ENCODE measurements around the gene SLX4.

The SLX4 gene

DNA sequence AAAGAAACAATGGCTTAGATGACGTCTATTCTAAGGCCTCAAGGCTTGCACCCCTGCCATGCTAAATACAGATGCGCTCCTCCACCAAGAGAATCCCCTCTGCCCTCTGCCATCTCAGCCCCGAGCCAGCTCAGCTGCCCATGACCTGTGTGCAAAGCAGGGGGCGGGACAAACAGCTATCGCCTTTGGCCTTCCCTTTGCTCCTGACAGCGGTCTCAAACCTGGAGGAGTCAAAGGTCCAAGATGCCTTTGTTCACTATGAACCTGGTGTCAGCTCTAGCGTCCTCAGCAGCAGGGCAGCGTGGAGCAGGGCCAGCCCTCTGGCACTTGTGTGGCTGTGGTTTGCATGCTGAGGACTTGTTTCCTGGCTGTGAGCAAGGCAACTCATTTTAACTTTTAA lies 12.3 kb downstream of the SLX4 start:
- DNase-seq, result no peak

DNA sequence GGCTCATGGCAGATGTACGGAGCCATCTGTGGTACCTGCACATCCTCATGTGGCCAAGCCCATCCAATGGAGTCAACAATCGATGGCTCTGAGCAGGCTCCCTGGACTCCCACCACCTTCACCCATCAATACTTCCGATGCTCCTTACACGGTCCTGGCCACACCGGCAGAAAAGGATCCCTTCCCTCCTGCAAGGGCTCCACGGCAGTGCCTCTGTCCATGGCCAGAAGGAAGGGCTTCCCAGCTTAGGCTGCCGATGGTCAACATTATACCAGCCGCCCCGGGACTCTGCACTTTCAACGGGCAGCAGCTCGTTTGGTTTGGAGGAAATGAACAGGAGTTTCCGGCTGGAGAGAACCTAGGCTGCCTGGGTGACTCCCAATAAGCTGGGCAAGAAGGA lies 13.2 kb downstream of the SLX4 start:
- no peak for DNase-seq

DNA sequence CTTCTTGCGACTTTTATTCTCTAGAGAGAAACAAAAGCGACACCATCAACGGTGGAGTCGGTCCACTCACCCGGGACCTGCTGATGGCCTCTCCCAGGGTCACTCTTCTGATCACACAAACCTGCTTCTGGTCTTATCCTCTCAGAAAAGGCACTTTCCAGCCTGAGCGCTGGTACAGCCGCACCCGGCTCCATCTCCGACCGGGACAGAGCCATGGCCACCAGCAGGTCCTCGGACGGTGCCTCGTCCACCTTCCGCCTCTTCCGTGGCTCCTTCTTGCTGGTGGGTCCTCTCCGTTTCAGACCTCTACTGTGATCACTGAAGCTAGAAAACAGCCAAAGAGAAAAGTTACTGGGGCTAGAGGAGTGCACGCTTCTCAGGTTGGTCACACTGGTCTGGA lies 13.7 kb downstream of the SLX4 start:
- DNase-seq, result no peak

DNA sequence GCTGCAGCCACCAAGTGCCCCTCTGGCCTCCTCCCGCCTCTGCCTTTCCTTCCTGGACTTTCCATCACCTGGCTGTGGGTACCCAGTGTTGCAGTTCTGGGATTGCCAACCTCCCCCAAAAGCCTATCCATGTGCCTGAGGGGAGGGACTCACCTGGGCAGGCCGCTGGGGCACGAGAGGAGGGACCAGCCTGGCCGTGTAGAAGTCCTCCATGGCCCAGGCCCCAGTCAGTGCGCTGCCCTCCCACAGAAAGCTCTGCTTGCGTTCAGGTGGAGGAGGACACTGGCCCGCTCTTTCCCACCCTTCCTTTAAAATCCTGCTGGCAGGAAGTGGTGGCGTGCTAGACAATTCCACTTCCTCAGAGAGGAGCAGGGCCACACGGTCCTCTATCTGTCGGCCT lies 14.2 kb downstream of the SLX4 start:
- no peak for DNase-seq

DNA sequence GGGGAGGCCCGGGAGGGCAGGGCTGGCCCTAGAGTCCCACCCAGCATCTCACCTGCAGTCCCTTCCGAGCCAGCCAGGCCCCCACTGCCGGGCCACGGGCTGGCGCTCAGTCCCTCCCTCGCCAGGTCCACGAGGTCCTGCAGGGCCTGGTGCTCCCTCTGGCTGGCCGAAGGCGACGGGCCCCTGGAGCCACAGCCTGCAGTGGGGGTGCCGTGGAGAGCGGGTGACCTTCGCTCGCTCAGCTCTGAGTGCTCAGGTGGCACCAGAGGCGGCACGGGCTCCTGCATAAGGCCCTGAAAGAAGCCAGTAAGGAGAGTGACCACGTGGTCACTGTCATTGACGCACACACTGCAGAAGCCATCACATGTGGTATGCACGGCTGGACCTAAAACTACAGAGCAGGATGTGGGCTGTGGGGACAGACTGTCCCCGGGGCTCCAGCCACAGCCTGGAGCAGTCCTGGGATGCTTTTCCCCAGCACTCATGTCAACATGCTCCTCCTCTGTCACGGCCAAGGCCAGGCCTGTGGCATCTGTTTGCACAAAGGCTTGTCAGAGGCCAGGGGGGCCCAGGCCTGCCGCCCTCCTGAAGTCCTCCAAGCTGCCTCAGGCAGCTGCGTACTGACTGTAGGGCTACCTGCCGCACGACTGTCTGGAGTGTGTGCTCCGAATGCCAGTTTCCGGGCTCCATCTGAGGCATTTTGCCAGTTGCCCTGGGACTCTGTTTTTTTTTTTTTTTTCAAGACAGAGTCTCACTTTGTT lies 15.1 kb downstream of the SLX4 start:
- DNase-seq, result no peak

DNA sequence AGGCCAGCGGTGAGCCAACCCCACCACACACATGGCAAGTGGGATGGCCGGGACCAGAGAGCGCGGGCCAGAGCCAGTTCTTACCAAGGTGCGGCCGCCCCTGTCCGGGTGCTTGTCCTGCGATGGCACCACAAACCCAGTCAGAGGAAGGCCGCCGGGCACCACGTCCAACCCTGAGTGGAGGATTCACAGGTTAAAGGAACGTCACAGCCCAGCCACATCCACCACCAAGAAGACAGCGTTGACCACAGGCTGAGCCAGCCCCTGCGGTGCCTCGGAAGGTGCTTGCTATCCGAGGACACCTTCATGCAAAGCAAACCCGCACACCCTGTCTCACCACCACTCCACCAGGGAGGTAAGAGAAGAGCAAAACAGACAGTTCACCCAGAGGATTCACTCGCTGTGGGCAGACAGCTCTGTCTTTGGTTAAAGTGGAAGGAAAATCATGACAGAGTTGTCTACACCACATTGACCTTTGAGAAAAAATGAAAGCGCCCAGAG lies 15.8 kb downstream of the SLX4 start:
- no peak for DNase-seq

DNA sequence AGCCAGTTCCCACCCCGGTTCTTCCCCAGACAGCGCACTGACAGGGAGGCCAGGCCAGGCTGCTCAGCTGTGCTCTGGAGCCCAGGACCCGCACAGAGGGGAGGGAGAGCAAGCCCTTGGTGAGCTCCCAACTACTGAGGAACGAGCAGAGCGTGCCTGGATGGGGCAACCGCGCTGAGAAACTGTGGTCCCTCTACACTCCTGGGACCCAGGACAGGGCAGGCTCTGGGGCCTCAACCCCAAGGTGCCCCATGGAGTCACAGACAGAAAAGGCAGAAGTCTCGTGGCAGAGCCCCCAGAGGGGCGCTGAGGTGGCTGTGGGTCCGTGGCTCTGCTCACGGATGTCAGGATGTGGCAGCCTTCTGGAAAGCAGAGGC lies 16.3 kb downstream of the SLX4 start:
- no peak for DNase-seq

DNA sequence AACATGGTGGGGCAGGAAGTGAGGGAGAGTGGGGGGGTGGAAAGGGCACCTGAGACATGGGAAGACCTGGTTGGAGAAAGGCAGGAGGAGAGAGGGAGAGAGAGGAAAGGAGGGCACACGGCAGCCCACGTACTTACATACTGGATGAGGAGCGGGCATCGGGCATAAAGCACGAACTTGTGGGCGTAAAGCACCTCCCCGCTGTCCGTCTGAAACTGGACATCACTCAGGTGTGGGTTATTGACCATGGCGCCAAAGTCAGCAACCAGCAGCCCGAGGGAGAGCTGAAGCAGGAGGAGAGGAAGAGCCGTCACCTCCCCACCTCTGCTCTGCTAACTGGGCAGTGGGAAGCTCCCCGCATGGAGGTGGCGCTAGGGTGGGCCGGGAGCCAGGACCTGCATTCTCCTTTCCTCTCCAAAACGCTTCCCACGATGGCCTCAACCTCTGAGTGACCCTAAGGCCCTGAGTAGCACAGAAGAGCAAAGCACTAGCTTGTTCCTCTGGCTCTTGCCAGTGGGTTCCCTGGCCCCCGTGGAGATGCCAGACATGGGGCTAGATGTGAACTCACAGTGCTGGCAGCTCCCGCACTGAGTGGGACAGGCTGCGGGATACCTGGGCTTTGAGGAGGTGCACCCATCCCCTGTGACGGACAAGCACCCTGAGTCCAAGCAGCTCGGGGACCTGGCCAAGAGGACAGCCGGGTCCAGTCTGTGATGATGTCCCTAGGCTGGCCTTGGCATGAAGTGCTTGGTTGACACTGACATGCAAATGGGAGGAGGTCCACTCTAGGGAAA lies 16.9 kb downstream of the SLX4 start:
- no peak for DNase-seq

DNA sequence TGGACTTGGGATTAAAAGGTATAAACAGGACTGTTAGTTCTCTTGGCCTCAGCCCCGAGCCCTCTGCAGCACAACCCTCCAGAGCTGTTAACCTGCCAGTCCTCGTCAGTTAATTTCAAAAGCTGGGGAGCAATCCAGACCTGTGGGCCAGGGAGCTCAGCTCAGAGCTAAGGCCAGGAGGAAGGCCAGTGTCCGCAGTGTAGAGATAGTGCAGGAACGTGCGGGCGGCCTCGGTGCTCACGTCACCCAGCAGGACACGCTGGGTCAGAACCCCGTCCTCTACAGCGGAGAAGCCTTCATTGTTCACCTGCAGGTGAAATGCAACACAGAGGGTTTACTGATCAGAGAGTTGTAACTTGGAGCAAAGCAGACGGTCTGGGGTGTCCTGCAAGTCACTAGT lies 18.8 kb downstream of the SLX4 start:
- DNase-seq, result no peak

DNA sequence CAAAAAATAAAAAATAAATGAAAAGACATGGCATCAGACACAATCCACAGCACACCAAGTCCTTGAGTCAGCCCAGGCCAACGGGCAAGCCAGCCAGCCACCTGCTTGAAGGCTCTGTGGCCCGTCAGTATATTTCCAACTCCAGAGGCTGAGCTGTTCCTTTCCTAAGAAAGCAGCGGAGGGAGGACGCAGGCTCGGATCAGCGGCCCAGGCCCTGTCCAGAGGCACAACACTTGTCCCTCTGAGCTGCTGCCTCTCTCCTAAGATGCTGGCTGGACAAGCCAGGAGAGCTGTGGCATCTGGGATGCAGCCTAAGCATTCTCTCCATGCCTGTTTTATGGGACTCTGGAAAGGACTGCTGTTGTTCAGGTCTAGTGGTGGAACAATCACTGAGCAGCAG lies 19.4 kb downstream of the SLX4 start:
- DNase-seq, result no peak

DNA sequence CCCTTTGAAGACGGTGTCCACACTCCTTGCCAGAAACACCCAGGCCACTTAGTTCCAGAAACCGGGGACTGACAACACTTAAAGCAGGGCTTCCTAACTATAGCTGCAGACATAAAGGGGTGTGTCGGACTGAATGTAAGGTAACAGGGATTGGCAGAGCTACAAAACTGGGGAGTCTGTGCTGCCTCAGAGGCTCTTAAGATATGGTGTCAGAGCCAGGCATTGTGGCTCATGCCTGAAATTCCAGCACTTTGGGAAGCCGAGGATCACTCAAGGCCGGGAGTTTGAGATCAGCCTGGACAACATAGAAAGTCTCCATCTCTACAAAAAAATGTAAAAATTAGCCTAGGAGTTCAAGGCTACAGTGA lies 20.0 kb downstream of the SLX4 start:
- no peak for DNase-seq

DNA sequence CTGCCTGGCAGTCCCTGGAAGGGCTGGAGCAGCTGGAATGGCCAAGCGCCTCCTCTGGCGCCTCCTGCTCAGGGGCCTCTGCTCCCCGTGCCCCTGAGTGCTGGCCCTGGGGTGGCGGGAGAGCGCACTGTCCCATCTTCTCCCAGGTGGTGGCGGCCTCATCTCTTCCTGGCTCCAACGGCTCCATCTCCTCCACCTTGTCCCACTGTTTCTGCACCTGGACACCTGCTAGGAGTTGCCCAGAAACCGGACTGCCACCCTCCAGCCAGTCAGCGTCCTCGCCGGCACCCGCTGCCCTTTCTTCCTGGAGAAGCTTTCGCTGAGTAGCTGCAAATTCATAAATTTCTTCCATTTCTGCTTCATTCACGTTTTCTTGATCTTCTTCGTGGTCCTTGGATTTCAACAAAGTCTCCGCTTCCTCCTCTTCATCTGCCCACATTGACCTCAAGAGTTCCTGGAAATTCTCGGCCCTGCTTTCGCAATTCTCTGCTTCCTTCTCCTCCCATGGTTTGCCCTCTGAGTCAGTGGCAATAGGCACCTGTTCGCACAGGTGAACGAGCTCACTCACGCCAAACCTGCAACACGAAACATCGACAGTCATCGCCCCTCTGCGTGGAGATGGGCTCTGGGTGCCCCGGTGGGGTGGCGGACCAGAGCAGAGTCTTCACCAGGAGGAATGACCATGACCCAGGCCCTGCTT lies 20.5 kb downstream of the SLX4 start:
- DNase-seq, result no peak

DNA sequence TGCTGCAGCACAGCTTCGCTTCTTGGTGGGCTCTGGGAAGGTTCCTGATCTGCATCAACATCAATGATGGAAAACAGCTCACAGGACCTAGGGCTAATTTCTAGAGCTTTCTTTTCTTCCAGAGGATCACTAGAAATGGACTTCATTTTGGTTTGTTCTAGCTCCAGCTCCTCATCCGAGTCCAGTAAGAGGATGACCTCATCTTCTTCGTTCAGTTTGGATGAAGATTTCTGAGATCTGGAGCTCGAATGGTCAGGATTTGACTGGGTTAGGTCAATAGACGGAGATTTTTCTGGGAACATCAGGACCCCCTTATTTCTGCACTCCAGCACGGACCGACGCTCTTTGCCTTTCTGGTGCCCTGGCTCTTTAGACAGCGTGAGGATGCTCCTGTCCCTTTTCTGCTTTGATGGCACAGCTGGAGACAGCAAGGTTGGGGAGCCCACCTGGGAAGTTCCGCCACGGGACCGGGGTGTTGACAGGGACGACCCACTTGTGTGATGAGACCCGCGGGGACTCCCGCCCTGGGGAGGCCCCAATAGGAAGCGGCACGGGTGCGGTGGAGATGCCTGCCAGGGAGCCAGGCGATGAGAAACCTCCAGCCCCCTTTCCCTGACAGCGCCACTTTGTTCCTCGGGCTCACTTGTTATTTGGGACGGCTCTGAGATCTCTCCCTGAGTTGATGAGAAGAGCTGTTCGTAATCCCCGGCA lies 21.3 kb downstream of the SLX4 start:
- DNase-seq, result no peak

DNA sequence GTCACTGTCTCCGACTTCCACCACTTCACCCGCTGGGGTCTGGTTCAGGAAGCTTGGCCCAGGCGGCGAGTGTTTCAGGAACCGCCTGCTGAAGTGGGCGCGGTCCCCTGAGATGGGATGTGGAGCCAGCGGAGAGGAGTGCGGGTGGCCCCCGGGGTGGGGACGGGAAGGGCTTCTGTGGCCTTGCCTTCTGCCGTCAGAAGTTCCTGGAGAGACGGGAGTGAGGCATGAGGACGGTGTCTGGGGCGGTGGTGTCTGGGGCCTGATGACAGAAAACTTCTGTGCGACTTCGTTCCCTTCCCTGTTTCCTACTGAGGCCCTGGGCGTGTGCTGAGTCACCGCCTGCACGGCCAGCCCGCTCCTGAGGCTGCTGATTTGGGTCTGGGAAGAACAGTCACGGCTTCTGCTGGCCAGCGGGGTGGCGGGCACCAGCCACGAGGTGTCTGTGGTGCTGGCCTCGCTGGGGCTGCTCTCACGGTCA lies 21.9 kb downstream of the SLX4 start:
- DNase-seq, result no peak

DNA sequence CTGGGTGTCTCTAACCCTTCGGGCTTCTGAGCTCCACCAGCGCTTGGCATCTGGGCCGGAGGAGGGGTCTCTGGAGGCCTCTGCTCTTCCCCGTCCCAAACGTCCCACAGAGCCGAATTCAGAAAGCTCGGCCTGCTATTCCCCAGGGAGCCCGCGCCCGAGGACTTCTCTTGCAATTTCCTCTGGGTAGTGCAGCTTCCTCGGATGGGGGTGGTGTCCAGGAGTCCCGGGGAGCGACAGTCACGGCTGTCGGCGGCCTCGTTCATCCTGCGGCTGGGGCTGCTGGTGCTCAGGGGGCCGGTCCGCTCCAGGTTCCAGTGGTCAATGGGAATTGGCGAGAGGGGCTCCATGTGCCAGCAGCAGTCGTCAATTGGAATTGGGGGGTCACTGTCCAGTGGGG lies 22.4 kb downstream of the SLX4 start:
- DNase-seq, result no peak

DNA sequence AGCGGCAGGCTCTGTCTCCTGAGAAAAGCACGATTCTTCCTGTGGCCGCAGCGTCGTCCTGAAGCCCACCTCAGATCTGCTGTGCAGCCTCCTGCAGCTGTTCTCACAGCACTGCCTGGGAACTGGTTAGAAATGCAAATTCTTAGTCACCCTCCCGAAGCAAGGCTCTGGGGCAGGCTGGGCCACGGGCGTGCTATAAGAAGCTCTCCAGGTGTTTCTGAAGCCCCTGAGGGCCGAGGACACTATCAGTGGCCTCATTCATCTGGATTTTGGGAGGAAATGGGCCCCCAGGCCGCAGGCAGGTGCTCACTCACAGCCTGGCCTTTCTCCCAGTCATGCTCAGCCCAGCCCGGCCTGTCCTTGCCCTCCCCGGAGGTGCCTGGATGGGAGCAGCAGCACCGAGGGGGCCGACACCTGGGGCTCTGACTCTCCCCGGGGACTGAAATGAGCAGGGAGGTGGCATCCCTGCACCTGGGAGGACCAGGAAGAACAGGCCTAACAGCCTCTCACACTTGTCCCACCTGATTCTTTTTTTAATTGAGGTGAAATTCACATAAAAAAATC lies 23.8 kb downstream of the SLX4 start:
- DNase-seq, result no peak

DNA sequence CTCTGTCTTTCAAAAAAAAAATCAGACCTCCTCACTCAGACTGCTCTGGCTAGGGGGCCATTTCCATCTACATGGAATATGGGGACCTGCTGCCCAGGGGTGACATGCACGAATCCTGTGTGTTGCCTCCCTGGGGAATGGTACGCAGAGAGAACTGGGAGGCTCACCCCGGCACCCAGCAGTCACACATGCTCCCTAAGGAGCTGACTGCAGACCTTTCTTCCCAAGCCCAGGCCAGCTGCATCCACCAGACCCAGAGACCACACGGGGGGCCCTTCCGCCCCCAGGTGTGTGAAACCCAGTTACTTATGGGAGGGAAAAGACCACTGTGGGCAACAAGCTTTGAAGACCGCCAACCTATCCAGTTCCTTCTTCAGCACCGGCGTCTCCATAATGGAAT lies 27.0 kb downstream of the SLX4 start:
- no peak for DNase-seq

DNA sequence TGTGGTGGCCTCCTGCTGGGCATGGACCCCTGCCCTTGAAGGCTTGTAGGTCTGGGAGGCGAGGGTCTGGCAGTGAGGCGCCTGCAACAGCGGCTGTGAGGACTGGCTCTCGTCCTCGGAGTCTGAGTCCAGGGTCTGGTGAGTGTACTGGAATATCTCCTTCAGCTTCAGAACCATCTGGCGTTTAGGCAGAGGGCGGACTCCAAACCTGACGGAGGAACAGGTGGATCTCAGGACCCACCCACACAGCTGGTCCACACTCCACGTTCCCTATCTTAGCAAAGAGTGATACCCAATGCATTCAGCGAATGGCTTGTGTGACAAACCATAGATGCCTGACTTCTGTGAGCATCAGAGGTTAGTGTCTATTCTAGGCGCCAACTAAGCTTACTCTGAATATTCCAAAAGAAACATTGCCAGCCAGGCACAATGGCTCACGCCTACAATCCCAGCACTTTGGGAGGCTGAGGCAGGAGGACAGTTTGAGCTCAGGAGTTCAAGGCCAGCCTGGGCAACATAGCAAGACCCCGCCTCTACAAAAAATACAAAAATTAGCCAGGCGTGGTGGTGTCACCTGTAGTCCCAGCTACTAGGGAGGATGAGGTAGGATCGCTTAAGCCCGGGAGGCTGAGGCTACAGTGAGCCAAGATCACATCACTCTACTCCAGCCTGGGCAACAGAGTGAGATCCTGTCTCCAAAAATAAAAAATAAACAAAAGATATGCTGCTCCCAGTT lies 27.9 kb downstream of the SLX4 start:
- DNase-seq, result no peak

DNA sequence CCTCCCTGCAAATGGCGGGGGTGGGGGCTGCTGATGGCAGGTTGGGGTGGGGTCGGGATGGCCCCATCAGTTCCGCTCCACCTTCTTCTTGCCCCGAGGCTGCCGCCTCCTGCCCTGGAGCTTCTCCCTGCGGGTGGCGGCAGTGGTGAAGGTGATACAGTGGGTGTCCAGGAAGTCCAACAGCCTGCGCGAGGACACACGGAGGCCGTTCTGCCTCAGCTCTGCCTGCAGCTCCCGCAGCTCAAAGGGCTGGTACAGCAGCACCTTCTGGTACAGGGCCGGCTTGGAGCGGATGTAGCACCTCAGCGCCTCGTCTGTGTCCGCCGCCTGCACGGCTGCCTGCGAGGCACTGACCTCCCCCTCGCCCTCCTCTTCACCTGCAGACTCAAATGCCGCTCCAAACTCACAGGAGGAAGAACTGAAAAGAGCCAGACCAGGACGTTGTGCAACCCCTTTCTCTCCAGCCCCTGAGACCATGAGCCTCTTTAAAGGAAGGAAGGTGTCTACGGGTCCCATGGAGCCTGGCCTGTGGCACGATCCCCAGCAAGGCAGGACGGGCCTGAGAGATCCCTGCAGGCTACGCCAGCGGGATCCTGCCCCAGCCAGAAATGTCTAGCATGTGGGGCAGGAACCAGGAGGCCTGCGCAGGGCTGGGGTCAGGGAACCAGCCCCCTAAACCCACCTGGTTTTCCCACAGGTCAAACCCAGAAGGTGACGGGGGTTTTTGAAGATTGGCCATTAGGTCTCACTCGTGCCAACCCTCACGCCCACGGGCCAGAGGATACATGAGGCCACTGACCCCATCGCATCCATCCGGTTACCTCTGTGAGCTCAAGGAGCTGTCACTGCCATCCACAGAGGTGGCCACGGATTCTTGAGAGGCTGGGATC lies 28.9 kb downstream of the SLX4 start:
- no peak for DNase-seq

DNA sequence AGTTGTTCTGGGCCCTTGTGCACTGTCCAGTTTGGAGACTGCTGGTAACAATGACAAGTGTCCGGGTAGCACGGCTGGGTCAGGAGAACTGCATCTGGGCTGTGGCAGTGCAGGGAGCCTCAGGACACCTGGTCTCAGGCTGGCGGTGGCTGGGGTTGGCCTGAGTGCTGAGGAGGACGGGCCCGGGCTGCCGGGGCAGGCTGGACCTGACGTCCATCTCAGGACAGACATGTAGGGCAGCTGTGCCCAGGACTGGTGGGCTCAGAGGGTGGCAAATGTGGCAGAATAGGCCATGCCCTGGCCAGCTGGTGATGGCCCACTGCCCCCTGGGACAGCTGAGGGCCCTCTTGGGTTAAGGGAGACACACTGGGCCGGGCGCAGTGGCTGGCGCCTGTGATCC lies 30.0 kb downstream of the SLX4 start:
- DNase-seq, result no peak

DNA sequence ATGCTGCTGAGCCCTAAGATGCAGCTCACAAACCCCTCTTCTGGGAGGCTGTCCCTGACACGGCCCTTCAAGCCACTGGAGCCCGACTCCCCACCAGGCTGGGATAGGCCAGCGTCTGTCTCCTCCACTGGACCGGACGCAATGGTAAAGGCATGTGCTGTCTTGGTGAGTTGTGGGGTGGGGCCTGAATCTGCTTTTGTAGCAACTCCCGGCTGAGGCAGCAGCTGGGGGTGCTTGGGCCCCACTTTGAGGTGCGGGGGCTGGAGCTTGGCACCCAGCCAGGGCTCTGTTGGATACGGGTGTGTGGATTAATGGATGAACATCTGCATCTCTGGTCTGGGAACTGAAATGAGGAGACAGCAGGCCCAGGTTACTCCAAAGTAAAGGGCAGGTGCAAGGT lies 30.7 kb downstream of the SLX4 start:
- no peak for DNase-seq
